GM12891 (cell line): ENCODE data around the gene GRIK4.

Source experiments
- POLR2A ChIP-seq: IDR thresholded peaks from 2 replicates; pipeline ENCODE4 v1.6.1; 2011; ENCODE audit warnings: low read depth, low read length, control low read depth
- POLR2AphosphoS5 ChIP-seq: IDR thresholded peaks from 2 replicates; pipeline ENCODE4 v1.6.1; 2011; ENCODE audit warnings: low read depth, low read length, control low read depth
- POU2F2 ChIP-seq: IDR thresholded peaks from 2 replicates; pipeline ENCODE4 v1.6.1; 2011; ENCODE audit warnings: low read depth, mild to moderate bottlenecking, control low read depth, low read length, moderate library complexity

- TF ChIP-seq POLR2A: no peak
- no peak for TF ChIP-seq POLR2AphosphoS5
- TF ChIP-seq POU2F2: no peak
These were observed 348.2 kb downstream of the GRIK4 start for GRCh38 chr11:120859552-120860295.
